K562 (cell line): ENCODE results near the gene CPE. TPM values are rescaled to one million over a fixed set of nuclear protein-coding genes. Genes with fewer than 3 reads are reported as not detected.

Source experiments
- ATAC-seq: fragments of 200-7000 bp; cut with Tn5 transposase; 3 replicates; pipeline ENCODE4 v1.9.1; 2020; ENCODE audit warnings: moderate library complexity
- BruUV-seq: library from RNA; stranded (reverse); fragments of 400-500 nt; replicated peaks from 2 replicates; lab custom pipeline; 2021; lab: Mats Ljungman, UMichigan
- CTCF ChIA-PET: fragments of 300-600 bp; formaldehyde crosslinking; extraction: SDS; loops from one replicate; lab custom pipeline; 2021; ENCODE audit warnings: low intra/inter-chr PET ratio; lab: Yijun Ruan, JAX
- POLR2A ChIA-PET: fragments of 300-600, 350-650 bp; sonication (Branson Sonifier 250); formaldehyde crosslinking; extraction: SDS; loops from one replicate; lab custom pipeline; 2021; ENCODE audit warnings: antibody characterized with exemption, inconsistent platforms; lab: Yijun Ruan, JAX
- DNase-seq, 4 experiments: peaks; one replicate each; pipeline versions ENCODE4 v3.0.0 to v3.0.0-alpha.2; 2011 to 2018; ENCODE audit warnings: low spot score in 3 of 4, mixed read lengths in 3 of 4; ENCODE audit errors: extremely low read depth in 1 of 4
- FAIRE-seq: peaks from 2 replicates; lab custom pipeline; 2011; peaks lifted over from hg19 to GRCh38; lab: Jason Lieb, UNC
- H2AFZ ChIP-seq: 2 replicates; pipeline ENCODE4 v1.6.0; 2011; ENCODE audit warnings: low read depth, low read length, control low read depth, inconsistent platforms
- H3K27ac ChIP-seq: fragments of 200-600 bp; 3 replicates; pipeline ENCODE4 v1.8.0; 2011; ENCODE audit warnings: low read depth, mild to moderate bottlenecking, control low read depth, inconsistent platforms, low read length, moderate library complexity, mixed read lengths; ENCODE audit errors: extremely low read depth
- H3K27me3 ChIP-seq, 2 experiments: fragments of 300-600 bp in 1 of 2; 2 replicates in 1 of 2; 3 replicates in 1 of 2; pipeline versions ENCODE4 v1.6.0 to v1.8.0; 2011; ENCODE audit warnings: inconsistent platforms in 2 of 2, low read length in 2 of 2, mild to moderate bottlenecking in 1 of 2, mixed read lengths in 1 of 2, moderate library complexity in 1 of 2; ENCODE audit not compliant: control insufficient read depth in 2 of 2, insufficient read depth in 2 of 2
- H3K36me3 ChIP-seq: fragments of 300-600 bp; 3 replicates; pipeline ENCODE4 v1.8.0; 2011; ENCODE audit warnings: mild to moderate bottlenecking, low read length, inconsistent platforms; ENCODE audit not compliant: control insufficient read depth, insufficient read depth
- H3K4me1 ChIP-seq, 2 experiments: fragments of 200-600 bp in 1 of 2; replicated peaks in 1 of 2; 2 replicates in 1 of 2; 3 replicates in 1 of 2; pipeline versions ENCODE4 v1.5.1 to v1.8.0; 2011; ENCODE audit warnings: inconsistent platforms in 2 of 2, low read length in 2 of 2, mild to moderate bottlenecking in 1 of 2, mixed read lengths in 1 of 2, moderate library complexity in 1 of 2; ENCODE audit not compliant: control insufficient read depth in 2 of 2, insufficient read depth in 2 of 2
- H3K4me2 ChIP-seq: 2 replicates; pipeline ENCODE4 v1.6.1; 2011; ENCODE audit warnings: low read length, control low read depth, inconsistent platforms, mixed read lengths; ENCODE audit not compliant: insufficient read depth
- H3K4me3 ChIP-seq: fragments of 200-600 bp; sonication (generic), shearing (Covaris generic); 2 replicates; pipeline ENCODE4 v1.5.1; 2016; ENCODE audit warnings: control low read depth, inconsistent platforms
- H3K79me2 ChIP-seq: fragments of 200-600 bp; 3 replicates; pipeline ENCODE4 v1.8.0; 2011; ENCODE audit warnings: low read length, inconsistent platforms; ENCODE audit not compliant: control insufficient read depth, insufficient read depth
- H3K9ac ChIP-seq, 2 experiments: 2 replicates each; pipeline versions ENCODE4 v1.6.0 to v1.6.1; 2011; ENCODE audit warnings: low read depth in 2 of 2, low read length in 2 of 2, control low read depth in 1 of 2, inconsistent platforms in 1 of 2, mild to moderate bottlenecking in 1 of 2, mixed read lengths in 1 of 2; ENCODE audit not compliant: insufficient read depth in 1 of 2
- H3K9me1 ChIP-seq: one replicate; pipeline ENCODE4 v1.6.0; 2011; ENCODE audit warnings: inconsistent platforms, mild to moderate bottlenecking, low read length, moderate library complexity; ENCODE audit not compliant: control insufficient read depth, insufficient read depth
- H3K9me3 ChIP-seq: replicated peaks from 2 replicates; pipeline ENCODE4 v1.5.1; 2011; ENCODE audit warnings: low read depth, low read length, inconsistent platforms; ENCODE audit not compliant: control insufficient read depth, insufficient read depth
- H4K20me1 ChIP-seq: replicated peaks from 2 replicates; pipeline ENCODE4 v1.6.1; 2011; ENCODE audit warnings: low read length, inconsistent platforms, mixed read lengths; ENCODE audit not compliant: control insufficient read depth, insufficient read depth
- GATAD2B ChIP-seq: fragments of 450-650 bp; IDR thresholded peaks from 2 replicates; pipeline ENCODE4 v1.6.1; 2017; ENCODE audit warnings: mild to moderate bottlenecking, borderline replicate concordance
- NR2C1 ChIP-seq, 2 experiments: fragments of 450-650 bp; IDR thresholded peaks; 2 replicates each; pipeline ENCODE4 v1.6.1; 2017; ENCODE audit warnings: mild to moderate bottlenecking in 2 of 2, antibody characterized with exemption in 1 of 2, inconsistent platforms in 1 of 2, missing compliant biosample characterization in 1 of 2, missing genetic modification characterization in 1 of 2
- PYGO2 ChIP-seq: fragments of 450-650 bp; IDR thresholded peaks from 2 replicates; pipeline ENCODE4 v1.6.1; 2016; ENCODE audit warnings: mild to moderate bottlenecking, missing genetic modification characterization, moderate library complexity, missing compliant biosample characterization
- RAD21 ChIP-seq, 2 experiments: fragments of 250-450 bp in 1 of 2; fragments of 450-650 bp in 1 of 2; sonication (Bioruptor Pico) in 1 of 2; formaldehyde crosslinking in 1 of 2; IDR thresholded peaks in 1 of 2; conservative IDR thresholded peaks in 1 of 2; 2 replicates each; pipeline versions ENCODE4 v1.4.0 to v1.8.0; 2020 to 2022; ENCODE audit warnings: mild to moderate bottlenecking in 2 of 2, moderate library complexity in 1 of 2
- THRAP3 ChIP-seq: fragments of 450-650 bp; IDR thresholded peaks from 2 replicates; pipeline ENCODE4 v1.6.1; 2016; ENCODE audit warnings: mild to moderate bottlenecking, inconsistent platforms, borderline replicate concordance
- XRCC3 ChIP-seq: fragments of 450-650 bp; IDR thresholded peaks from 2 replicates; pipeline ENCODE4 v1.6.1; 2017; ENCODE audit warnings: mild to moderate bottlenecking, moderate library complexity
- ZFX ChIP-seq: sonication (generic); formaldehyde crosslinking; IDR thresholded peaks from 2 replicates; pipeline ENCODE4 v1.8.0; 2022; ENCODE audit warnings: mild to moderate bottlenecking, missing genetic modification reagents, moderate library complexity
- ZNF444 ChIP-seq: fragments of 250-450 bp; sonication (Bioruptor Pico); IDR thresholded peaks from 2 replicates; pipeline ENCODE4 v1.4.0; 2020; ENCODE audit warnings: mild to moderate bottlenecking, moderate library complexity
- WGBS: fragments of 100-300 bp; shearing (Covaris generic); methylation state at CpG from one replicate; pipeline ENCODE4 v1.1.6; 2016; ENCODE audit warnings: low coverage, mixed read lengths; ENCODE audit not compliant: insufficient coverage; ENCODE audit errors: missing lambda C conversion rate; 5-methylcytosine and 5-hydroxymethylcytosine counted together
- in situ Hi-C: fragments of 300-500 bp; cut with MboI; formaldehyde crosslinking; loops from 4 replicates; pipeline ENCODE4 v1.15.0; 2018; ENCODE audit warnings: inconsistent platforms, mixed read lengths
- intact Hi-C: fragments of 100-400 bp; cut with micrococcal nuclease; formaldehyde crosslinking; loops from 2 replicates; pipeline ENCODE4 v1.14.2; 2022
- polyA plus RNA-seq, 8 experiments: library from polyadenylated mRNA; depleted of rRNA in 4 of 8; stranded (reverse) in 5 of 8; unstranded in 3 of 8; fragments of >200 nt; fragmentation: Nextera tagmentation in 2 of 8; fragmentation: Illumina TruSeq in 1 of 8; extraction: Ambion mirVana in 2 of 8; extraction: Trizol in 1 of 8; gene quantifications; 2 replicates each; pipeline versions ENCODE4 v1.2.1 to v1.2.3, GENCODE V29; 2011 to 2014; ENCODE audit warnings: inconsistent platforms in 1 of 8, missing spikeins in 1 of 8
- total RNA-seq, 7 experiments: library from RNA; depleted of rRNA in 6 of 7; stranded (reverse); fragments of >200 nt in 6 of 7; fragmentation: Illumina TruSeq in 2 of 7; extraction: Trizol in 2 of 7; gene quantifications; 2 replicates each; pipeline versions ENCODE4 v1.2.1 to v1.2.3, GENCODE V29; 2011 to 2021; ENCODE audit warnings: low replicate concordance in 1 of 7
- TF ChIP-seq, protein P1 (sequence below), 3 experiments: IDR thresholded peaks in 2 of 3; conservative IDR thresholded peaks in 1 of 3; 2 replicates each; pipeline ENCODE4 v1.5.1; 2011 to 2012; ENCODE audit warnings: low read length in 3 of 3, mild to moderate bottlenecking in 3 of 3, control low read depth in 2 of 3, improper control_type of control experiment in 1 of 3, inconsistent platforms in 1 of 3, low read depth in 1 of 3, mixed read lengths in 1 of 3, moderate library complexity in 1 of 3; ENCODE audit not compliant: insufficient read depth in 2 of 3
- TF ChIP-seq, protein P2 (sequence below): conservative IDR thresholded peaks from 2 replicates; pipeline ENCODE4 v1.6.1; 2011; ENCODE audit warnings: low read depth, mild to moderate bottlenecking, low read length; ENCODE audit not compliant: control insufficient read depth
- TF ChIP-seq, protein P3 (sequence below): fragments of 450-650 bp; IDR thresholded peaks from 2 replicates; pipeline ENCODE4 v1.6.1; 2016
- TF ChIP-seq, protein P4 (sequence below): fragments of 250-450 bp; sonication (Bioruptor Pico); IDR thresholded peaks from 2 replicates; pipeline ENCODE4 v1.5.0; 2021

Gene CPE
- total and polyA plus RNA-seq, 9 of the 15 experiments (the other 6 are each of a cell fraction or from before 2014, with no cell fraction given) = 0.04 to 0.16 (median 0.06) TPM; not detected in 4

DNA sequence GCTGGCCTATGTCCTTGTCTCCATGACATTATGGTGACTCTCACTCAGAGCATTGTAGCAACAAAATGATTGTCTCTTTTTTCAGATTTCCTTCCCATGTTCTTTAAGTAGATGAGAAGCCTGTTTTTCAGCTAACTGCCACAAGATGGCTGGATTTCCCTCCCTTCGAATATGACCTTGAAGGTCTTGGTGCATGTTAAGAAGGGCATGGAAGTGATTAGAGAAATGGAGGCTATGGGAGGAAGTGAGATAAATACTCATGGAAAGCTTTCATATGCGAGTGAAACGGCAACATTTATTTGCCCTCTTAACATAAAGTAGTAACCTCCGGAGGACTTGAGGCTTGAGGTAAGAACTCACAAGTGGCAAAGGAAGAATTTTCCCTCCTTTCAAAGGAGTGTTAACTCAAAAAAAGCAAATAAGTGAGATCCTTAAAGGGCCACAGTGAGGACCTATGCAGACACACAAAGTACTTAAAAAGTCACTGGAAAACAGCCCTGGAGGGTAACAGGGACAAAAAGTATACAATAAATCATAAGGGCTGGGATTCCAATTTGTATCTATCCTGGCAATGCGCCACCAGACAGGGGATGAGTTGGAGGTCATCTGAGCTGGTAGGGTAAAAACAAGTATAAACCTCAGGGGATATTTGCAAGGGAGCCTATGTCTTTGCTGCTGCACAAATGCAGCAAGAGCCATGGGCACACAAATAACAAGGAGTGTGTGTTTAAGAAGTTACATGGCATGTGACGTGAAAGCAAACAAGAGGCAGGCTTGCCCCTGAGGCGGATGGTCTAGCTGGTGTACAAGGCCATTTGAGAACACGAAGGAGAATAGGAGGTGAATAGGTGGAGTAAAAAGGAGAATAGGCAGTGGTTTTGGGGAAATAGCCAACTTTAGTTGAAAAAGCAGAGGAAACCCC is 96.2 kb downstream of the CPE start:
- H3K27me3 ChIP-seq = no peaks in the 10 kb centered on the region
- no peaks in the 10 kb centered on the region for H4K20me1 ChIP-seq
- no peaks in the 10 kb centered on the region for H3K9me1 ChIP-seq
- ATAC-seq (no peak), FAIRE-seq (no peak), DNase-seq (peak in 1 of 4 experiments; percentile 32)
- peaks cover 3 to 33% of the 10 kb centered on the region in 2 experiments; a peak in 3 of 5 replicates for H3K4me1 ChIP-seq
- BruUV-seq = no TSS peak
- H2AFZ ChIP-seq = peak overlapping the region; percentile 53
- peaks cover 12% of the 10 kb centered on the region; the same call in 1 of the 2 replicates for H3K9me3 ChIP-seq
- peak overlapping the region; percentile 80 for H3K27ac ChIP-seq
- intact Hi-C loops = no loop called here
- ChIA-PET POLR2A (interaction anchor here (0.6 to 1.1 kb wide), 5 partner anchors 11 to 1639 kb away, joined by 3 to 5 read pairs (median 3); partner anchors contain the start of gene TMEM192), CTCF (no interaction called here)
- 51% methylated on average over 8 of the region's 8 CpGs for WGBS
- H3K79me2 ChIP-seq = no peaks in the 10 kb centered on the region
- H3K4me3 ChIP-seq = no peak overlapping the region
- no peak overlapping the region for H3K9ac ChIP-seq
- no peaks in the 10 kb centered on the region for H3K36me3 ChIP-seq
- H3K4me2 ChIP-seq = no peak overlapping the region; the same call in 1 of the 2 replicates
- in situ Hi-C loops = no loop called here
- TF ChIP-seq, protein P1, sequence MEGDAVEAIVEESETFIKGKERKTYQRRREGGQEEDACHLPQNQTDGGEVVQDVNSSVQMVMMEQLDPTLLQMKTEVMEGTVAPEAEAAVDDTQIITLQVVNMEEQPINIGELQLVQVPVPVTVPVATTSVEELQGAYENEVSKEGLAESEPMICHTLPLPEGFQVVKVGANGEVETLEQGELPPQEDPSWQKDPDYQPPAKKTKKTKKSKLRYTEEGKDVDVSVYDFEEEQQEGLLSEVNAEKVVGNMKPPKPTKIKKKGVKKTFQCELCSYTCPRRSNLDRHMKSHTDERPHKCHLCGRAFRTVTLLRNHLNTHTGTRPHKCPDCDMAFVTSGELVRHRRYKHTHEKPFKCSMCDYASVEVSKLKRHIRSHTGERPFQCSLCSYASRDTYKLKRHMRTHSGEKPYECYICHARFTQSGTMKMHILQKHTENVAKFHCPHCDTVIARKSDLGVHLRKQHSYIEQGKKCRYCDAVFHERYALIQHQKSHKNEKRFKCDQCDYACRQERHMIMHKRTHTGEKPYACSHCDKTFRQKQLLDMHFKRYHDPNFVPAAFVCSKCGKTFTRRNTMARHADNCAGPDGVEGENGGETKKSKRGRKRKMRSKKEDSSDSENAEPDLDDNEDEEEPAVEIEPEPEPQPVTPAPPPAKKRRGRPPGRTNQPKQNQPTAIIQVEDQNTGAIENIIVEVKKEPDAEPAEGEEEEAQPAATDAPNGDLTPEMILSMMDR (IDR thresholded peaks at IDR 0.05 in 2 of 3, conservative IDR thresholded peaks at IDR 0.05 in 1 of 3; ENCODE audit: insufficient read depth in 2 of 3, low read depth in 1 of 3, low read length in 3 of 3) = peak in 1 of 3 experiments; percentile 28; a peak in 2 of 6 replicates
- TF ChIP-seq PYGO2 (tag) (0 out of 2 replicates have a peak, but pooled peaks have one; percentile 21), THRAP3 (no peak), ZNF444 (CRISPR knock-in tag) (no peak), NR2C1 (IDR thresholded peaks at IDR 0.05) (no peak), NR2C1 (tag; IDR thresholded peaks at IDR 0.05) (no peak), ZFX (CRISPR knock-in tag) (no peak), GATAD2B (no peak), RAD21 (CRISPR knock-in tag; conservative IDR thresholded peaks at IDR 0.05 in 1 of 2, IDR thresholded peaks at IDR 0.05 in 1 of 2) (peak in 1 of 2 experiments; percentile 40; a peak in 2 of 4 replicates), XRCC3 (0 out of 2 replicates have a peak, but pooled peaks have one; percentile 8)
- TF ChIP-seq, protein P2, sequence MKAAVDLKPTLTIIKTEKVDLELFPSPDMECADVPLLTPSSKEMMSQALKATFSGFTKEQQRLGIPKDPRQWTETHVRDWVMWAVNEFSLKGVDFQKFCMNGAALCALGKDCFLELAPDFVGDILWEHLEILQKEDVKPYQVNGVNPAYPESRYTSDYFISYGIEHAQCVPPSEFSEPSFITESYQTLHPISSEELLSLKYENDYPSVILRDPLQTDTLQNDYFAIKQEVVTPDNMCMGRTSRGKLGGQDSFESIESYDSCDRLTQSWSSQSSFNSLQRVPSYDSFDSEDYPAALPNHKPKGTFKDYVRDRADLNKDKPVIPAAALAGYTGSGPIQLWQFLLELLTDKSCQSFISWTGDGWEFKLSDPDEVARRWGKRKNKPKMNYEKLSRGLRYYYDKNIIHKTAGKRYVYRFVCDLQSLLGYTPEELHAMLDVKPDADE = no peak
- TF ChIP-seq, protein P3, sequence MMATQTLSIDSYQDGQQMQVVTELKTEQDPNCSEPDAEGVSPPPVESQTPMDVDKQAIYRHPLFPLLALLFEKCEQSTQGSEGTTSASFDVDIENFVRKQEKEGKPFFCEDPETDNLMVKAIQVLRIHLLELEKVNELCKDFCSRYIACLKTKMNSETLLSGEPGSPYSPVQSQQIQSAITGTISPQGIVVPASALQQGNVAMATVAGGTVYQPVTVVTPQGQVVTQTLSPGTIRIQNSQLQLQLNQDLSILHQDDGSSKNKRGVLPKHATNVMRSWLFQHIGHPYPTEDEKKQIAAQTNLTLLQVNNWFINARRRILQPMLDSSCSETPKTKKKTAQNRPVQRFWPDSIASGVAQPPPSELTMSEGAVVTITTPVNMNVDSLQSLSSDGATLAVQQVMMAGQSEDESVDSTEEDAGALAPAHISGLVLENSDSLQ = no peak
- TF ChIP-seq, protein P4, sequence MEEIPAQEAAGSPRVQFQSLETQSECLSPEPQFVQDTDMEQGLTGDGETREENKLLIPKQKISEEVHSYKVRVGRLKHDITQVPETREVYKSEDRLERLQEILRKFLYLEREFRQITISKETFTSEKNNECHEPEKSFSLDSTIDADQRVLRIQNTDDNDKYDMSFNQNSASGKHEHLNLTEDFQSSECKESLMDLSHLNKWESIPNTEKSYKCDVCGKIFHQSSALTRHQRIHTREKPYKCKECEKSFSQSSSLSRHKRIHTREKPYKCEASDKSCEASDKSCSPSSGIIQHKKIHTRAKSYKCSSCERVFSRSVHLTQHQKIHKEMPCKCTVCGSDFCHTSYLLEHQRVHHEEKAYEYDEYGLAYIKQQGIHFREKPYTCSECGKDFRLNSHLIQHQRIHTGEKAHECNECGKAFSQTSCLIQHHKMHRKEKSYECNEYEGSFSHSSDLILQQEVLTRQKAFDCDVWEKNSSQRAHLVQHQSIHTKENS (CRISPR knock-in tag) = no peak
